Fibroblast of lung (primary cell): ENCODE data around the gene ANKS4B. TPM values are rescaled to one million over a fixed set of nuclear protein-coding genes. Genes with fewer than 3 reads are reported as not detected.

Experiments
- DNase-seq, 2 donors: peaks; one replicate each; pipeline versions ENCODE4 v3.0.0 to v3.0.0-alpha.2; 2010; ENCODE audit warnings: low read depth in 2 of 2
- H2AFZ ChIP-seq: 2 replicates; pipeline ENCODE4 v1.5.1; 2012; ENCODE audit warnings: low read length, control low read depth, inconsistent platforms
- H3K27ac ChIP-seq: 2 replicates; pipeline ENCODE4 v1.5.1; 2011; ENCODE audit warnings: low read length, control low read depth; ENCODE audit not compliant: insufficient read depth
- H3K27me3 ChIP-seq: 2 replicates; pipeline ENCODE4 v1.5.1; 2011; ENCODE audit warnings: mild to moderate bottlenecking, low read length; ENCODE audit not compliant: control insufficient read depth, insufficient read depth
- H3K36me3 ChIP-seq: 2 replicates; pipeline ENCODE4 v1.5.1; 2011; ENCODE audit warnings: low read length; ENCODE audit not compliant: control insufficient read depth, insufficient read depth
- H3K4me1 ChIP-seq: 2 replicates; pipeline ENCODE4 v1.5.1; 2011; ENCODE audit warnings: low read length; ENCODE audit not compliant: control insufficient read depth, insufficient read depth; ENCODE audit errors: extremely low read depth
- H3K4me2 ChIP-seq: 2 replicates; pipeline ENCODE4 v1.5.1; 2011; ENCODE audit warnings: low read length, control low read depth; ENCODE audit not compliant: insufficient read depth; ENCODE audit errors: extremely low read depth
- H3K4me3 ChIP-seq, 4 experiments: fragments of 200-600 bp in 1 of 4; sonication (generic) in 1 of 4; replicated peaks in 1 of 4; 2 replicates each; pipeline ENCODE4 v1.5.1; 2011 to 2016; ENCODE audit warnings: low read length in 4 of 4, low read depth in 3 of 4, mild to moderate bottlenecking in 3 of 4, control low read depth in 2 of 4, inconsistent platforms in 1 of 4, mixed read lengths in 1 of 4; ENCODE audit not compliant: insufficient read depth in 1 of 4; ENCODE audit errors: control extremely low read depth in 1 of 4
- H3K79me2 ChIP-seq: 2 replicates; pipeline ENCODE4 v1.5.1; 2012; ENCODE audit warnings: mild to moderate bottlenecking, low read length, inconsistent platforms; ENCODE audit not compliant: control insufficient read depth, insufficient read depth
- H3K9ac ChIP-seq: 2 replicates; pipeline ENCODE4 v1.5.1; 2011; ENCODE audit warnings: mild to moderate bottlenecking, low read length, control low read depth; ENCODE audit not compliant: insufficient read depth
- H3K9me3 ChIP-seq: 2 replicates; pipeline ENCODE4 v1.5.1; 2012; ENCODE audit warnings: low read depth, low read length; ENCODE audit not compliant: control insufficient read depth, insufficient read depth
- H4K20me1 ChIP-seq: 2 replicates; pipeline ENCODE4 v1.5.1; 2011; ENCODE audit warnings: low read length; ENCODE audit not compliant: control insufficient read depth, insufficient read depth; ENCODE audit errors: extremely low read depth
- EZH2 ChIP-seq: IDR thresholded peaks from 2 replicates; pipeline ENCODE4 v1.5.1; 2012; ENCODE audit warnings: low read length, control low read depth, mild to moderate bottlenecking; ENCODE audit errors: missing control alignments
- polyA plus RNA-seq, 2 donors: library from polyadenylated mRNA; depleted of rRNA in 1 of 2; stranded (reverse) in 1 of 2; unstranded in 1 of 2; fragments of >200 nt; gene quantifications; 2 replicates each; pipeline ENCODE4 v1.2.1, GENCODE V29; 2011 to 2012; ENCODE audit warnings: missing spikeins in 1 of 2
- total RNA-seq: library from RNA; depleted of rRNA; stranded (reverse); fragments of >200 nt; gene quantifications from 2 replicates; pipeline ENCODE4 v1.2.1, GENCODE V29; 2014
- TF ChIP-seq, protein P1 (sequence below), 2 donors: IDR thresholded peaks in 1 of 2; conservative IDR thresholded peaks in 1 of 2; 1 replicate in 1 of 2; 2 replicates in 1 of 2; pipeline ENCODE4 v1.5.1; 2011 to 2012; ENCODE audit warnings: low read length in 2 of 2, control low read depth in 1 of 2, inconsistent platforms in 1 of 2, low read depth in 1 of 2, mild to moderate bottlenecking in 1 of 2

The ANKS4B gene
- total and polyA plus RNA-seq, 2 donors (not counting 1 experiment from before 2014, with no cell fraction given), result not detected

DNA sequence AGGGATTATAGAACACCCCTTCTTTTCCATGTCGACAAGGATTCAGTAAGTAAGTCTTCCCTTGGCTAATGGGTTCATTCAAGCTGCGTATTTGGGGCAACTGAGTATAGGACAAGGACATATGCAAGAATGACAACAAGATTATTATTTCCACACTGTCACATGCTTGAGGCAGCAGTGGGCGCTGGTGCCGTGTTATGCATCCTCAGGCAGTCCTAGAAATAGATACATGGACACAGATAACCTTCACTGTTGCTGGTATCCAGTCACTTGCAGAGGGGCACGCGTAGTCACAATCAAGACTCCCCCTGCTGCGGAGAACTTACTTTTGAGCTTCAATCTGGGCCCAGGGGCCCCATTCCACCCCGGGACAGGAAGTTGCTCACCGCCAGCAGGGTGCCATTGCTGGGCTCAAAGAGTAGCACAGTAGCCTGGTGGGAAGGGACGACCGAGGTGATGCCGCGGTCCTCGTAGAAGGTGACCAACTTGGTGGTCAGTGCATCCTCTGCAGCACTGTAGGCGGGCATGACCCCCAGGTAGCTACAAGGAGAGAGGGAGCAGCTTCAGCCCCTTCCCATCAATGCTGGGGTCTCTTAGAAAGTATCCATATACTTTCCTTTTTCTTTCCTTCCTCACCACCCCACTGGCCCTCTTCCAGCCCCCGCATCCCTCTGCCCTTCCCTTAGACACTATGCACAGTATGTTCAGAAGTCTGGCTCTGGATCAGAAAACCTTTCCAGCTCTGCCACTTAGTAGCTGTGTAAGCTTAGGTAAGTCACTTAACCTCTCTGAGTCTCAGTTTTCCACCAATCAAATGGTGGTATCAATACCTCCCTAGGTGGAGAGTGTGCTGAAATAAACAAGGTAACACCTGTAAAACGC lies 43.8 kb downstream of the ANKS4B start:
- Histone ChIP-seq H3K4me3 (peak overlapping the region in 3 of 4 experiments; percentile 35 to 56 (median 46)), H3K27ac (no peak overlapping the region), H3K9ac (no peak overlapping the region), H3K9me3 (no peaks in the 10 kb centered on the region), H3K4me2 (peak overlapping the region; percentile 93), H3K4me1 (no peaks in the 10 kb centered on the region), H3K79me2 (no peaks in the 10 kb centered on the region), H4K20me1 (no peaks in the 10 kb centered on the region), H2AFZ (no peak overlapping the region), H3K36me3 (no peaks in the 10 kb centered on the region), H3K27me3 (peaks cover 41% of the 10 kb centered on the region)
- no peak for DNase-seq
- TF ChIP-seq, protein P1, sequence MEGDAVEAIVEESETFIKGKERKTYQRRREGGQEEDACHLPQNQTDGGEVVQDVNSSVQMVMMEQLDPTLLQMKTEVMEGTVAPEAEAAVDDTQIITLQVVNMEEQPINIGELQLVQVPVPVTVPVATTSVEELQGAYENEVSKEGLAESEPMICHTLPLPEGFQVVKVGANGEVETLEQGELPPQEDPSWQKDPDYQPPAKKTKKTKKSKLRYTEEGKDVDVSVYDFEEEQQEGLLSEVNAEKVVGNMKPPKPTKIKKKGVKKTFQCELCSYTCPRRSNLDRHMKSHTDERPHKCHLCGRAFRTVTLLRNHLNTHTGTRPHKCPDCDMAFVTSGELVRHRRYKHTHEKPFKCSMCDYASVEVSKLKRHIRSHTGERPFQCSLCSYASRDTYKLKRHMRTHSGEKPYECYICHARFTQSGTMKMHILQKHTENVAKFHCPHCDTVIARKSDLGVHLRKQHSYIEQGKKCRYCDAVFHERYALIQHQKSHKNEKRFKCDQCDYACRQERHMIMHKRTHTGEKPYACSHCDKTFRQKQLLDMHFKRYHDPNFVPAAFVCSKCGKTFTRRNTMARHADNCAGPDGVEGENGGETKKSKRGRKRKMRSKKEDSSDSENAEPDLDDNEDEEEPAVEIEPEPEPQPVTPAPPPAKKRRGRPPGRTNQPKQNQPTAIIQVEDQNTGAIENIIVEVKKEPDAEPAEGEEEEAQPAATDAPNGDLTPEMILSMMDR (conservative IDR thresholded peaks at IDR 0.05 in 1 of 2, IDR thresholded peaks at IDR 0.05 in 1 of 2; ENCODE audit: low read depth in 1 of 2, low read length in 2 of 2), result no peak
- no peak for TF ChIP-seq EZH2

DNA sequence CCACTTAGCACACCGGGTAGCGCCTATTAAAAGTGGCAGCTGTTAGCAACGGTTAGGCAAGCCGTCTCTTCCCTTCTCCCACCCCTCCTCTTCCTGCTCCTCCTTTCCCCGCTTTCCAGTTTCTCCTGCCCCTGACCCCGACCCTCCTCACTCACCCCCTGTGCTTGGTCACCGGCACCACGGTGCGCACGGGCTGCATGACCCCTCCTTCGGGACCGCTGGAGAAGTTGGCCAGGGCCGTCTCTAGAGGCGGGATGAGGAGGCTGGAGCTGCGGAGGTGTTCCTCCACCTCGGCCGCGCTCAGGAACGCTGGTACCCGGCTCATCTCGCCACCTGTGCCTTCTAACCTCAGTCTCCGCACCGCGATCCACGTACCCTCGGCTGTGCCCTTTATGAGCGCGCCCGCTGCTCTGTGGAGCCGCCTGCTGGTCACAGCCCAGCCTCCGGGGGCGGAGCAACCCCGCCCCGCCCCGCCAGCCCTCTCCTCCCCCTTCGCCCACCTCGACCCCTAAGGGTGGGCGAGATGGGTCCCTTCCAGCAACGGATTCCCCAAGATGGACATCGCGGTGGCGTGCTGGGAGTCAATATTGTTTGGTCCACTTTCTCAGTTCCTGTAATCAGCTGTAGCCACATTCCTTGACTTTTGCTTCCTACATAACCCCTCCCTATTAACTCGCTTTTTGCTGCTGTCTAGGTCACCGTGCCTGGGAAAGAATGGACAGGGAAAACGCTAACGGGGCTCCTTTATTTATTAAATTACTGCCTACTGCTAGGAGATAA lies 44.6 kb downstream of the ANKS4B start, which contains the start of gene CRYM:
Gene CRYM (minus strand): TSS at position 364 of the 780 bp plus-strand sequence. CDS start 39 bp downstream, at position 325.
- Histone ChIP-seq H3K4me3 (peak within 1 kb of the TSS; percentile 28 to 56 (median 47)), H3K4me2 (peak within 1 kb of the TSS; percentile 93), H3K27ac (no peak within 1 kb of the TSS), H3K9ac (no peak within 1 kb of the TSS), H2AFZ (peak within 1 kb of the TSS; percentile 62), H3K9me3 (no peaks in the 10 kb centered on the region), H4K20me1 (no peaks in the 10 kb centered on the region), H3K4me1 (no peaks in the 10 kb centered on the region), H3K36me3 (no peaks in the 10 kb centered on the region), H3K79me2 (no peaks in the 10 kb centered on the region), H3K27me3 (peaks cover 41% of the 10 kb centered on the region)
- TF ChIP-seq, protein P1 (conservative IDR thresholded peaks at IDR 0.05 in 1 of 2, IDR thresholded peaks at IDR 0.05 in 1 of 2; ENCODE audit: low read depth in 1 of 2, low read length in 2 of 2), result peak; percentile 62 to 71
- TF ChIP-seq EZH2, result peak; percentile 63
- peak in 1 of 2 donors; percentile 29 for DNase-seq

DNA sequence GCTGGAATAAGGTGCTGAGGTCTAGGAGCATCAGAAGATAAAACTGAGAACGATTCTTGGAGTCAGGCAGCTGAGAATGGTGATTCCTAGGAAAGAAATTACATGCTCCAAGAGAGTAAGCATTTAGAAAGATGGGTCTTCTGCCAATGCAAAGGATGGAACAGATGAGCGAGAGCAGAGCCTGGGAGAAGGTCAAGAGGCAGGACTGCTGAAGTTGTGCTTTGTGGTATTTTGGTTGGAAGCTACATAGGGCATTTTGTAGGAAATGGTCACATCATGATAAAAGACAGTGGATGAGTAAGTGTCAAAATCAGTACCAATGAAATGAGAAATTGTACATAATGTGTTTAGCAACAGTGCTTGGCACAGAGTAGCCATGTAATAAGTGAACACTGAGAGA lies 46.0 kb downstream of the ANKS4B start:
- peaks cover 35% of the 10 kb centered on the region for H3K27me3 ChIP-seq
- H3K79me2 ChIP-seq, result no peaks in the 10 kb centered on the region
- TF ChIP-seq, protein P1 (conservative IDR thresholded peaks at IDR 0.05 in 1 of 2, IDR thresholded peaks at IDR 0.05 in 1 of 2; ENCODE audit: low read depth in 1 of 2, low read length in 2 of 2), result no peak
- no peak for TF ChIP-seq EZH2
- H3K36me3 ChIP-seq, result no peaks in the 10 kb centered on the region
- H3K4me2 ChIP-seq, result no peak overlapping the region
- no peak overlapping the region for H3K9ac ChIP-seq
- H4K20me1 ChIP-seq, result no peaks in the 10 kb centered on the region
- no peak overlapping the region for H2AFZ ChIP-seq
- H3K27ac ChIP-seq, result no peak overlapping the region
- H3K9me3 ChIP-seq, result no peaks in the 10 kb centered on the region
- peak; percentile 9 to 12 for DNase-seq
- H3K4me1 ChIP-seq, result no peaks in the 10 kb centered on the region
- H3K4me3 ChIP-seq, result no peak overlapping the region
